Mesothelial cell of epicardium (in vitro differentiated cells): Measurements from ENCODE around the gene TMEM167A. TPM values are rescaled to one million over a fixed set of nuclear protein-coding genes. Genes with fewer than 3 reads are reported as not detected.

Source experiments
- DNase-seq, 2 experiments: peaks; one replicate each; pipeline ENCODE4 v3.0.0; 2021; ENCODE audit warnings: low spot score in 2 of 2; ENCODE audit not compliant: unreplicated experiment in 2 of 2
- H3K27ac Mint-ChIP-seq: 2 replicates; pipeline ENCODE4 v1.8.0; 2021; ENCODE audit warnings: mixed read lengths
- H3K27me3 Mint-ChIP-seq: 2 replicates; pipeline ENCODE4 v1.8.0; 2021; ENCODE audit warnings: low read depth, mixed read lengths
- H3K36me3 Mint-ChIP-seq: 2 replicates; pipeline ENCODE4 v1.8.0; 2021; ENCODE audit warnings: mixed read lengths
- H3K4me1 Mint-ChIP-seq: 2 replicates; pipeline ENCODE4 v1.8.0; 2021; ENCODE audit warnings: mixed read lengths
- H3K4me3 Mint-ChIP-seq: 2 replicates; pipeline ENCODE4 v1.8.0; 2021; ENCODE audit warnings: mild to moderate bottlenecking, moderate library complexity, mixed read lengths
- H3K9me3 Mint-ChIP-seq: 2 replicates; pipeline ENCODE4 v1.8.0; 2021; ENCODE audit warnings: mixed read lengths
- CTCF ChIP-seq: fragments of 200-600 bp; sonication (generic); IDR thresholded peaks from one replicate; pipeline ENCODE4 v1.5.0; 2021; ENCODE audit warnings: antibody characterized with exemption; ENCODE audit not compliant: unreplicated experiment
- total RNA-seq: library from RNA; stranded (reverse); gene quantifications from 3 replicates; pipeline ENCODE4 v1.2.1, GENCODE V29; 2021

The TMEM167A gene
- total RNA-seq, 1 donor from 2014 or later: 101 TPM

GRCh38 chr5:83118471-83118870 is 41.3 kb upstream of the TMEM167A start:
- H3K4me1 Mint-ChIP-seq: no peaks in the 10 kb centered on the region

GRCh38 chr5:83115816-83116215 is 38.6 kb upstream of the TMEM167A start:
- Mint-ChIP-seq H3K27me3 (no peaks in the 10 kb centered on the region), H3K4me3 (no peak overlapping the region), H3K4me1 (peaks cover 1% of the 10 kb centered on the region), H3K36me3 (peaks cover 39% of the 10 kb centered on the region), H3K27ac (no peak overlapping the region), H3K9me3 (peaks cover 30% of the 10 kb centered on the region)
- DNase-seq: no peak
- no peak for TF ChIP-seq CTCF

More at GRCh38 chr5:83118471-83118870, 41.3 kb upstream of the TMEM167A start:
- Mint-ChIP-seq H3K9me3 (peaks cover 21% of the 10 kb centered on the region), H3K27me3 (no peaks in the 10 kb centered on the region), H3K36me3 (peaks cover 27% of the 10 kb centered on the region), H3K4me3 (no peak overlapping the region), H3K27ac (no peak overlapping the region)
- no peak for TF ChIP-seq CTCF
- DNase-seq: no peak

- peaks cover 15% of the 10 kb centered on the region for H3K4me1 Mint-ChIP-seq
- no peaks in the 10 kb centered on the region for H3K27me3 Mint-ChIP-seq
- H3K9me3 Mint-ChIP-seq: peaks cover 14% of the 10 kb centered on the region
- no peak for DNase-seq
- no peak overlapping the region for H3K27ac Mint-ChIP-seq
- TF ChIP-seq CTCF: no peak
- no peak overlapping the region for H3K4me3 Mint-ChIP-seq
- peaks cover 22% of the 10 kb centered on the region for H3K36me3 Mint-ChIP-seq
Measured at GRCh38 chr5:83109380-83109779, 32.2 kb upstream of the TMEM167A start.

GRCh38 chr5:83107692-83108420 is 30.7 kb upstream of the TMEM167A start:
- no peak for TF ChIP-seq CTCF
- Mint-ChIP-seq H3K4me1 (peaks cover 18% of the 10 kb centered on the region), H3K27me3 (no peaks in the 10 kb centered on the region), H3K36me3 (peaks cover 9% of the 10 kb centered on the region), H3K27ac (no peak overlapping the region), H3K9me3 (peaks cover 9% of the 10 kb centered on the region), H3K4me3 (no peak overlapping the region)
- DNase-seq: no peak

- H3K4me3 Mint-ChIP-seq: no peak overlapping the region
- no peaks in the 10 kb centered on the region for H3K36me3 Mint-ChIP-seq
- H3K9me3 Mint-ChIP-seq: no peaks in the 10 kb centered on the region
- no peaks in the 10 kb centered on the region for H3K27me3 Mint-ChIP-seq
- H3K27ac Mint-ChIP-seq: peak overlapping the region; percentile 68
- DNase-seq: no peak
- no peak for TF ChIP-seq CTCF
- peaks cover 30% of the 10 kb centered on the region for H3K4me1 Mint-ChIP-seq
Measured at GRCh38 chr5:83104021-83104420, 26.8 kb upstream of the TMEM167A start.
